Parathyroid adenoma (tissue), 2 donors: ENCODE data around the gene AGTRAP.

Experiments used
- H2AFZ ChIP-seq: fragments of 300-600 bp; sonication (generic); one replicate; pipeline ENCODE4 v1.7.0; 2017; ENCODE audit warnings: antibody characterized with exemption, mild to moderate bottlenecking
- H3K27ac ChIP-seq: fragments of 300-600 bp; sonication (generic); one replicate; pipeline ENCODE4 v1.7.0; 2017
- H3K27me3 ChIP-seq: fragments of 300-600 bp; sonication (generic); one replicate; pipeline ENCODE4 v1.7.0; 2017; ENCODE audit warnings: low read length; ENCODE audit not compliant: control insufficient read depth, insufficient read depth
- H3K36me3 ChIP-seq: fragments of 300-600 bp; sonication (generic); one replicate; pipeline ENCODE4 v1.7.0; 2017; ENCODE audit warnings: low read length; ENCODE audit not compliant: control insufficient read depth, insufficient read depth
- H3K4me1 ChIP-seq: fragments of 300-600 bp; sonication (generic); one replicate; pipeline ENCODE4 v1.7.0; 2017; ENCODE audit warnings: control low read depth
- H3K4me2 ChIP-seq: fragments of 300-600 bp; sonication (generic); one replicate; pipeline ENCODE4 v1.7.0; 2017; ENCODE audit warnings: low read length
- H3K4me3 ChIP-seq: fragments of 300-600 bp; sonication (generic); one replicate; pipeline ENCODE4 v1.7.0; 2017; ENCODE audit warnings: low read depth, low read length
- H3K79me2 ChIP-seq: fragments of 300-600 bp; sonication (generic); one replicate; pipeline ENCODE4 v1.7.0; 2017; ENCODE audit warnings: control low read depth
- H3K9ac ChIP-seq: fragments of 300-600 bp; sonication (generic); one replicate; pipeline ENCODE4 v1.7.0; 2017; ENCODE audit warnings: mild to moderate bottlenecking
- H3K9me3 ChIP-seq: fragments of 300-600 bp; sonication (generic); one replicate; pipeline ENCODE4 v1.7.0; 2017; ENCODE audit warnings: low read length; ENCODE audit not compliant: control insufficient read depth
- CTCF ChIP-seq: fragments of 300-600 bp; sonication (generic); IDR thresholded peaks from one replicate; pipeline ENCODE4 v1.7.0; 2017; ENCODE audit warnings: antibody characterized with exemption, mild to moderate bottlenecking
- donor health status: primary hyperparathyroidism.

AGTRAP gene

GRCh38 chr1:11697188-11697892 lies 38.6 kb upstream of the AGTRAP start:
- no peak overlapping the region for H3K4me2 ChIP-seq
- H3K36me3 ChIP-seq: no peaks in the 10 kb centered on the region
- H3K9ac ChIP-seq: no peak overlapping the region
- TF ChIP-seq CTCF: no peak
- H3K4me1 ChIP-seq: no peaks in the 10 kb centered on the region
- no peak overlapping the region for H3K4me3 ChIP-seq
- no peaks in the 10 kb centered on the region for H3K9me3 ChIP-seq
- H2AFZ ChIP-seq: no peak overlapping the region
- H3K27me3 ChIP-seq: peaks cover 4% of the 10 kb centered on the region
- H3K27ac ChIP-seq: no peak overlapping the region
- no peaks in the 10 kb centered on the region for H3K79me2 ChIP-seq

GRCh38 chr1:11697893-11698210 lies 38.1 kb upstream of the AGTRAP start:
- Histone ChIP-seq H3K4me1 (no peaks in the 10 kb centered on the region), H3K9me3 (no peaks in the 10 kb centered on the region)

GRCh38 chr1:11700601-11701467 lies 35.1 kb upstream of the AGTRAP start:
- no peaks in the 10 kb centered on the region for H3K9me3 ChIP-seq
- H3K27ac ChIP-seq: no peak overlapping the region
- H3K79me2 ChIP-seq: no peaks in the 10 kb centered on the region
- no peak overlapping the region for H3K9ac ChIP-seq
- H2AFZ ChIP-seq: no peak overlapping the region
- H3K4me3 ChIP-seq: no peak overlapping the region
- TF ChIP-seq CTCF: no peak
- H3K4me1 ChIP-seq: no peaks in the 10 kb centered on the region
- no peaks in the 10 kb centered on the region for H3K36me3 ChIP-seq
- H3K27me3 ChIP-seq: peaks cover 4% of the 10 kb centered on the region
- no peak overlapping the region for H3K4me2 ChIP-seq

More at GRCh38 chr1:11697893-11698210, 38.1 kb upstream of the AGTRAP start:
- H3K4me2 ChIP-seq: no peak overlapping the region
- H3K9ac ChIP-seq: no peak overlapping the region
- no peak overlapping the region for H2AFZ ChIP-seq
- H3K36me3 ChIP-seq: no peaks in the 10 kb centered on the region
- H3K27ac ChIP-seq: no peak overlapping the region
- TF ChIP-seq CTCF: no peak
- H3K4me3 ChIP-seq: no peak overlapping the region
- no peaks in the 10 kb centered on the region for H3K79me2 ChIP-seq
- peaks cover 4% of the 10 kb centered on the region for H3K27me3 ChIP-seq

- Histone ChIP-seq H2AFZ (no peak overlapping the region), H3K9ac (no peak overlapping the region), H3K27ac (no peak overlapping the region), H3K79me2 (no peaks in the 10 kb centered on the region), H3K4me2 (no peak overlapping the region), H3K9me3 (no peaks in the 10 kb centered on the region), H3K4me3 (no peak overlapping the region), H3K4me1 (no peaks in the 10 kb centered on the region), H3K27me3 (peaks cover 4% of the 10 kb centered on the region), H3K36me3 (no peaks in the 10 kb centered on the region)
- TF ChIP-seq CTCF: no peak
Measured at GRCh38 chr1:11701551-11701961, 34.4 kb upstream of the AGTRAP start.
